GM12801 (cell line): ENCODE results near the gene GPR179.
"Not testable (repeated sequence)": the region's sequence is repeated elsewhere in the genome, so short reads cannot be mapped to it uniquely, and the experiment has no call there.

ENCODE experiments used
- TF ChIP-seq, protein P1 (sequence below): IDR thresholded peaks from one replicate; pipeline ENCODE4 v1.5.1; 2011; ENCODE audit warnings: control low read depth; ENCODE audit not compliant: insufficient read length; ENCODE audit errors: extremely low read depth

Gene GPR179

GRCh38 chr17:38296834-38297517, 46.8 kb downstream of the GPR179 start, which contains the start of gene MRPL45:
Gene MRPL45, plus strand, starts transcription at chr17:38297168. Its CDS starts 16 bp downstream, at chr17:38297184.
- TF ChIP-seq, protein P1, sequence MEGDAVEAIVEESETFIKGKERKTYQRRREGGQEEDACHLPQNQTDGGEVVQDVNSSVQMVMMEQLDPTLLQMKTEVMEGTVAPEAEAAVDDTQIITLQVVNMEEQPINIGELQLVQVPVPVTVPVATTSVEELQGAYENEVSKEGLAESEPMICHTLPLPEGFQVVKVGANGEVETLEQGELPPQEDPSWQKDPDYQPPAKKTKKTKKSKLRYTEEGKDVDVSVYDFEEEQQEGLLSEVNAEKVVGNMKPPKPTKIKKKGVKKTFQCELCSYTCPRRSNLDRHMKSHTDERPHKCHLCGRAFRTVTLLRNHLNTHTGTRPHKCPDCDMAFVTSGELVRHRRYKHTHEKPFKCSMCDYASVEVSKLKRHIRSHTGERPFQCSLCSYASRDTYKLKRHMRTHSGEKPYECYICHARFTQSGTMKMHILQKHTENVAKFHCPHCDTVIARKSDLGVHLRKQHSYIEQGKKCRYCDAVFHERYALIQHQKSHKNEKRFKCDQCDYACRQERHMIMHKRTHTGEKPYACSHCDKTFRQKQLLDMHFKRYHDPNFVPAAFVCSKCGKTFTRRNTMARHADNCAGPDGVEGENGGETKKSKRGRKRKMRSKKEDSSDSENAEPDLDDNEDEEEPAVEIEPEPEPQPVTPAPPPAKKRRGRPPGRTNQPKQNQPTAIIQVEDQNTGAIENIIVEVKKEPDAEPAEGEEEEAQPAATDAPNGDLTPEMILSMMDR: not testable (repeated sequence)
